Lower leg skin (tissue), 3 donors: Measurements from ENCODE around the gene PRPF8.

Source experiments
- POLR2A ChIP-seq, 2 donors: fragments of 450-650 bp; IDR thresholded peaks; one replicate each; pipeline ENCODE4 v1.6.1; 2016 to 2017; ENCODE audit warnings: antibody characterized with exemption in 2 of 2, mild to moderate bottlenecking in 1 of 2, moderate library complexity in 1 of 2
- TF ChIP-seq, protein P1 (sequence below), 3 donors: fragments of 450-650 bp; IDR thresholded peaks; one replicate each; pipeline ENCODE4 v1.5.1; 2016; ENCODE audit warnings: antibody characterized with exemption in 3 of 3, mild to moderate bottlenecking in 3 of 3, moderate library complexity in 2 of 3

DNA sequence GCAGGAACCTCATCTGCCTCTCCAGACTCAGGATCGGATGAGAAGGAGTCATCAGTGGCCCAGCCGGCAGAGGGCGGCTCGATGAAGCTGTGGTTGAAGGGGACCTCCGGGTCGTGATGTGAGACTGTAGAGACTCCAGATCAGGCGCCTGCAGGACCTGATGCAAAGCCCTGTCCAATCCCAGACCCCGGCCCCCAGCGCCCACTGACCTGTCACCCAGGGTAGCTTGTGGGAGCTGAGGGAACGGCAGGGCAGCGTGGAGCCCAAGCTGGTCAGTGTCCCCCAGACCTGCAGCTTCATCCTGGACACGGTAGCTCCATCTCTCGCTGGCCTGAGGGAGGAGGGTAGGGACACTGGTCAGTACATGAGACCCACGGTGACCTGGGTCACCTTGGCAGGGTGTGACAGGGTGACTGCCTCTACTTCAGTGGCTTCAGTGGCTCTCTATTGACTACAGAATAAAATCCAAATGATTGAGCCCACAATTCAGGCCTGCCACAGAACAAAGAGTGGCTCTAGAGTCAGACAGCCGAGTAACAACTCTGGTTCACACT is 47.9 kb downstream of the PRPF8 start:
- TF ChIP-seq, protein P1, sequence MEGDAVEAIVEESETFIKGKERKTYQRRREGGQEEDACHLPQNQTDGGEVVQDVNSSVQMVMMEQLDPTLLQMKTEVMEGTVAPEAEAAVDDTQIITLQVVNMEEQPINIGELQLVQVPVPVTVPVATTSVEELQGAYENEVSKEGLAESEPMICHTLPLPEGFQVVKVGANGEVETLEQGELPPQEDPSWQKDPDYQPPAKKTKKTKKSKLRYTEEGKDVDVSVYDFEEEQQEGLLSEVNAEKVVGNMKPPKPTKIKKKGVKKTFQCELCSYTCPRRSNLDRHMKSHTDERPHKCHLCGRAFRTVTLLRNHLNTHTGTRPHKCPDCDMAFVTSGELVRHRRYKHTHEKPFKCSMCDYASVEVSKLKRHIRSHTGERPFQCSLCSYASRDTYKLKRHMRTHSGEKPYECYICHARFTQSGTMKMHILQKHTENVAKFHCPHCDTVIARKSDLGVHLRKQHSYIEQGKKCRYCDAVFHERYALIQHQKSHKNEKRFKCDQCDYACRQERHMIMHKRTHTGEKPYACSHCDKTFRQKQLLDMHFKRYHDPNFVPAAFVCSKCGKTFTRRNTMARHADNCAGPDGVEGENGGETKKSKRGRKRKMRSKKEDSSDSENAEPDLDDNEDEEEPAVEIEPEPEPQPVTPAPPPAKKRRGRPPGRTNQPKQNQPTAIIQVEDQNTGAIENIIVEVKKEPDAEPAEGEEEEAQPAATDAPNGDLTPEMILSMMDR (IDR thresholded peaks at IDR 0.05), result no peak
- TF ChIP-seq POLR2A (IDR thresholded peaks at IDR 0.05), result no peak
